Subcutaneous abdominal adipose tissue (tissue), 5 donors: Measurements from ENCODE around the gene IL17RA.
"Not testable (repeated sequence)": the region's sequence is repeated elsewhere in the genome, so short reads cannot be mapped to it uniquely, and the experiment has no call there.

Source experiments
- H3K27ac ChIP-seq: one replicate; pipeline ENCODE4 v1.7.0; 2013; ENCODE audit warnings: low read depth, mild to moderate bottlenecking, inconsistent platforms, low read length, moderate library complexity
- H3K27me3 ChIP-seq, 5 donors: one replicate each; pipeline ENCODE4 v1.7.0; 2013; ENCODE audit warnings: low read length in 5 of 5, inconsistent platforms in 1 of 5; ENCODE audit not compliant: control insufficient read depth in 5 of 5, insufficient read depth in 4 of 5
- H3K36me3 ChIP-seq, 5 donors: one replicate each; pipeline ENCODE4 v1.7.0; 2013; ENCODE audit warnings: low read length in 5 of 5; ENCODE audit not compliant: control insufficient read depth in 5 of 5, insufficient read depth in 5 of 5
- H3K4me1 ChIP-seq, 5 donors: one replicate each; pipeline ENCODE4 v1.7.0; 2013; ENCODE audit warnings: low read length in 5 of 5, mild to moderate bottlenecking in 3 of 5, moderate library complexity in 1 of 5; ENCODE audit not compliant: control insufficient read depth in 5 of 5, insufficient read depth in 5 of 5
- H3K4me3 ChIP-seq, 5 donors: one replicate each; pipeline ENCODE4 v1.7.0; 2013; ENCODE audit warnings: low read length in 5 of 5, low read depth in 1 of 5
- H3K9ac ChIP-seq, 5 donors: one replicate each; pipeline ENCODE4 v1.7.0; 2013; ENCODE audit warnings: low read length in 5 of 5, mild to moderate bottlenecking in 4 of 5, moderate library complexity in 3 of 5
- H3K9me3 ChIP-seq, 5 donors: one replicate each; pipeline ENCODE4 v1.7.0; 2013; ENCODE audit warnings: low read length in 5 of 5; ENCODE audit not compliant: control insufficient read depth in 5 of 5
- donor health status: healthy.
- donor health status: healthy.
- donor health status: healthy.
- donor health status: healthy.
- donor health status: healthy.

The IL17RA gene

DNA sequence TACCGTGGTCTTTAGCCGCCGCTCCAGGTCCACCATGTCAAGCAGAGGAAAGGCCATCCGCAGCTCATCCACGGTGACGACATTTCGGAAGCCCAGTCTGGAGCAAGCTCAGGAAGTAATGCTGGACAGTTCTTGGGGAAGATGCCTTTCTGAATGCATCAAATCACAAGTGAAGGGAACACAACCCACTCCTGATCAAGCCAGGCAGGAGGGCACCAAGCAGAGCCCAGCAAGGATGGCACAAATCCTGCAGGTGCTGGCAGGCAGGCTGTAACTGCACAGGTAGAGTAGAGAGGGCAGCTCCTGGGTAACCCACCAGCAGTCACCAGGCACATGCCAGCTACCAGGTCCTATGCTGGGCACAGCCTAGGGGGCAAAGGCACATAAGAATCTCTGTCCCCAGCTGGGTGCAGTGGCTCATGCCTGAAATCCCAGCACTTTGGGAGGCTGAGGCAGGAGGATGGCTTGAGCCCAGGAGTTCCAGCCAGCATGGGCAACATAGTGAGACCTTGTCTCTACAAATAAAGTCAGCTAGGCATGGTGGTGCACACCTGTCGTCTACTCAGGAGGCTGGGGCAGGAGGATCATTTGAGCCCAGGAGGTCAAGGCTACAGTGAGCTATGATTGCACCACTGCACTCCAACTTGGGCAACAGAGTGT lies 60.4 kb downstream of the IL17RA start:
- Histone ChIP-seq H3K9me3 (no peaks in the 10 kb centered on the region), H3K36me3 (peaks cover 0 to 76% (median 66%) of the 10 kb centered on the region in 5 donors), H3K4me1 (no peaks in the 10 kb centered on the region), H3K4me3 (no peak overlapping the region), H3K27me3 (no peaks in the 10 kb centered on the region), H3K27ac (no peak overlapping the region), H3K9ac (no peak overlapping the region)

GRCh38 chr22:17147458-17147857 lies 62.7 kb downstream of the IL17RA start:
- H3K9ac ChIP-seq, H3K4me1 ChIP-seq, H3K27ac ChIP-seq, H3K4me3 ChIP-seq, H3K9me3 ChIP-seq, H3K27me3 ChIP-seq: not testable (repeated sequence)
- peaks cover 0 to 55% (median 43%) of the 10 kb centered on the region in 5 donors for H3K36me3 ChIP-seq

- Histone ChIP-seq H3K9ac (no peak overlapping the region), H3K27me3 (no peaks in the 10 kb centered on the region), H3K4me1 (peaks cover 0 to 6% (median 2%) of the 10 kb centered on the region in 5 donors), H3K4me3 (no peak overlapping the region), H3K36me3 (peaks cover 0 to 38% (median 26%) of the 10 kb centered on the region in 5 donors), H3K9me3 (no peaks in the 10 kb centered on the region), H3K27ac (no peak overlapping the region)
These were observed 64.4 kb downstream of the IL17RA start for GRCh38 chr22:17149076-17149815.

GRCh38 chr22:17152340-17152739 lies 67.5 kb downstream of the IL17RA start:
- H3K4me3 ChIP-seq, result no peak overlapping the region
- H3K9ac ChIP-seq, result no peak overlapping the region
- H3K27me3 ChIP-seq, result no peaks in the 10 kb centered on the region
- peaks cover 0 to 18% (median 13%) of the 10 kb centered on the region in 5 donors for H3K36me3 ChIP-seq
- no peak overlapping the region for H3K27ac ChIP-seq
- H3K9me3 ChIP-seq, result no peaks in the 10 kb centered on the region
- H3K4me1 ChIP-seq, result peaks cover under 1 to 12% (median 6%) of the 10 kb centered on the region in 5 donors

DNA sequence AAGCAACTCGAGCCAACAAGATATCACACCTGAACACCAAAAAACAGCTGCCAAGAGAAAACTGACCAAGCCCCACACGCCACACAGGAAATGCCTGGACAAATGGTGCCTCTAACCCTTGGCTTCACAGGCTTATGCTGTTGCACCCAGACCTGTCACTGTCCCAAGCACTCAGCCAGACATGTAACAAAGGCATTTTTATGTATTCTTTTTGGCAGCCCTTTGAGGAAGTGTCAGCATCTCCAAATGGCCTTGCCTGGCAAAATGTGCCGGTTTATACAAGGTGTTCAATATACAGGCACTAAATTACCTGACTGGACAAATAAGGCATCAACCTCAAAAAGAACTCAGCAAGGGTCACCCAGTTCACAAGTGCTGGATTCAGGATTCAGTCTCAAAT lies 68.2 kb downstream of the IL17RA start:
- peaks cover 0 to 13% (median 9%) of the 10 kb centered on the region in 5 donors for H3K36me3 ChIP-seq
- peaks cover 2 to 18% (median 11%) of the 10 kb centered on the region in 5 donors for H3K4me1 ChIP-seq
- no peaks in the 10 kb centered on the region for H3K9me3 ChIP-seq
- no peak overlapping the region for H3K4me3 ChIP-seq
- no peak overlapping the region for H3K27ac ChIP-seq
- no peak overlapping the region for H3K9ac ChIP-seq
- no peaks in the 10 kb centered on the region for H3K27me3 ChIP-seq

GRCh38 chr22:17155941-17156340 lies 71.1 kb downstream of the IL17RA start:
- H3K27me3 ChIP-seq, result no peaks in the 10 kb centered on the region
- H3K36me3 ChIP-seq, result no peaks in the 10 kb centered on the region
- no peaks in the 10 kb centered on the region for H3K9me3 ChIP-seq
- no peak overlapping the region for H3K27ac ChIP-seq
- no peak overlapping the region for H3K4me3 ChIP-seq
- no peak overlapping the region for H3K9ac ChIP-seq
- H3K4me1 ChIP-seq, result peaks cover 8 to 39% (median 26%) of the 10 kb centered on the region in 5 donors

DNA sequence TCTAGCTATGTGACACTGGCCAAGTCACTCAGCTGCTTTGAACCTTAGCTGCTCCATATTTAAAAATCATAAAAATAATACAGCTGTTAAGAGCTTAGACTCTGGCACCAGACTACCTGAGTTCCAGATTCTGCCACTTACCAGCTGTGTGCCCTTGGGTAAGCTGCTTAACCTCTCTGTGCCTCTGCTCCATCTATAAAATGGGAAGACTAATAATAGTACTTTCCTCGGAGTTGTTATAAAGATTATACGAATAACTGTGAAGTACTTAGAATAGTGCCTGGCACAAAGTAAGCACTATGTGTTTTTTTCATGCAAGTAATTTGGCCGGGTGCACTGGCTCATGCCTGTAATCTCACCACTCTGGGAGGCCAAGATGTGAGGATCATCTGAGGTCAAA lies 72.9 kb downstream of the IL17RA start:
- no peaks in the 10 kb centered on the region for H3K9me3 ChIP-seq
- peak overlapping the region in 1 of 5 donors; percentile 55 for H3K9ac ChIP-seq
- peaks cover 8 to 39% (median 23%) of the 10 kb centered on the region in 5 donors for H3K4me1 ChIP-seq
- H3K4me3 ChIP-seq, result peak overlapping the region in 2 of 5 donors; percentile 79 to 82
- H3K27me3 ChIP-seq, result no peaks in the 10 kb centered on the region
- no peak overlapping the region for H3K27ac ChIP-seq
- H3K36me3 ChIP-seq, result no peaks in the 10 kb centered on the region

- peak overlapping the region; percentile 75 for H3K27ac ChIP-seq
- H3K9me3 ChIP-seq, result no peaks in the 10 kb centered on the region
- H3K9ac ChIP-seq, result peak overlapping the region in 4 of 5 donors; percentile 27 to 78 (median 70)
- H3K4me1 ChIP-seq, result peaks cover 8 to 39% (median 23%) of the 10 kb centered on the region in 5 donors
- H3K4me3 ChIP-seq, result peak overlapping the region; percentile 73 to 82 (median 77)
- H3K36me3 ChIP-seq, result no peaks in the 10 kb centered on the region
- no peaks in the 10 kb centered on the region for H3K27me3 ChIP-seq
These were observed 73.4 kb downstream of the IL17RA start for GRCh38 chr22:17158176-17158567.

DNA sequence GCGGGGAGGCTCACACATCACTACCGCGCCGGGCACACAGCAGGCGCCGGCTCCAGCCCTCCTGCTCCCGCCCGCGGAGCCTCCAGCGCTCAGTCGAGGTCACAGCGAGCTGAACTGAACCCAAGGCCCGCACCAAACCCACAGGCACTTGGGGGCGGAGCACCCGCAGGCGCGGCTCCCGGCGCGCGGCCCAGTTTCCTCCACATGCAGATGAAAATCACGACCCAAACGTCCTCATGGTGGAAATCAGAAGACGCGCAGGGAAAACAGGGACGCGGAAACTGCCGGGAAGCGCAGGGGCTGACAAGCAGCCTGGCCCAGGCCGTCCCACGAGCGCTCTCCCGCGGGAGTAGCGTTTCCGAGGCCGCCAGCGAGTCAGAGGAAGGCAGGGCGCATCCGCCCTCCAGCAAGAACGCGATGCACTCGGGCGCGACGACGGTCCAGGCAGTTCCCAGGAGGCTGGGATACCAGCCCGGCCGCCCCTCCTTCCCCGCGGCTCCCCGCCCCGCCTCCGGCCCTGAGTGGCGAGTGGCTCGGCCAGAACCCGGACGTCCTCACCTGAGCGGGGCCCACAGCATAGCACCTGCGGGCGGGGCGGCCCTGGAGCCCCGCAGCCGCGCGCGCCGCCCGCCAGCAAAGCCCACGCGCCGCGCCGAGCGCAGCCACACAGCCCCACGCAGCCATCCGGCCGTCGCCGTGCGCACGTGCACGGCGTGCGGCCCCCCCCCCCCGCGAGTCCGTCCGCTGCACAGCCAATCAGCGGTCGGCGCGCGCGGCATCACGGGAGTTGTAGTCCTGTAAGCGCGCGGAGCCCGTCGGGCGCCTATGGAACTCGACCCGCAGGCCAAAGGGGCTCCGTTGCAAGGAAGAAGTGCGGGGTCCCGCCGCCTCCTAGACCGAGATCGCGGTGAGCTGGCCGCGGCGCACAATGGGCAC lies 74.0 kb downstream of the IL17RA start, which contains the start of gene HDHD5:
Gene HDHD5 (minus strand): TSS at position 710 of the 936 bp plus-strand sequence. CDS start 26 bp downstream, at position 684.
- Histone ChIP-seq H3K4me3 (peak within 1 kb of the TSS; percentile 73 to 82 (median 77)), H3K27ac (peak within 1 kb of the TSS; percentile 75), H3K9me3 (no peaks in the 10 kb centered on the region), H3K36me3 (no peaks in the 10 kb centered on the region), H3K27me3 (no peaks in the 10 kb centered on the region), H3K4me1 (peaks cover 8 to 39% (median 23%) of the 10 kb centered on the region in 5 donors), H3K9ac (peak within 1 kb of the TSS in 4 of 5 donors; percentile 77 to 84 (median 78))
